Astrocyte (in vitro differentiated cells and primary cell): ENCODE results near the gene UTS2B.

Source experiments
- CTCF ChIP-seq: IDR thresholded peaks from 2 replicates; pipeline ENCODE4 v1.5.1; 2011; ENCODE audit warnings: low read depth, mild to moderate bottlenecking, inconsistent platforms, low read length, moderate library complexity; ENCODE audit not compliant: insufficient read depth
- EZH2 ChIP-seq: IDR thresholded peaks from 2 replicates; pipeline ENCODE4 v1.6.1; 2012; ENCODE audit warnings: mild to moderate bottlenecking, low read length, inconsistent platforms; ENCODE audit not compliant: insufficient read depth

GRCh38 chr3:191324936-191325335 lies 5.4 kb downstream of the UTS2B start:
- TF ChIP-seq CTCF: no peak
- TF ChIP-seq EZH2: no peak
